Lower lobe of right lung (tissue), 2 donors: ENCODE results near the gene NCOA3. TPM values are rescaled to one million over a fixed set of nuclear protein-coding genes. Genes with fewer than 3 reads are reported as not detected.

ENCODE experiments used
- ATAC-seq, 2 donors: fragments of 200-7000 bp; cut with Tn5 transposase; one replicate each; pipeline ENCODE4 v1.9.1; 2020 to 2022; ENCODE audit warnings: mild to moderate bottlenecking in 2 of 2, moderate library complexity in 2 of 2
- DNase-seq: peaks from one replicate; pipeline ENCODE4 v3.0.0-alpha.2; 2020
- H3K27ac ChIP-seq: fragments of 200-600 bp; one replicate; pipeline ENCODE4 v1.8.0; 2022
- H3K27me3 ChIP-seq: fragments of 200-600 bp; one replicate; pipeline ENCODE4 v1.8.0; 2022; ENCODE audit warnings: low read depth
- H3K36me3 ChIP-seq: fragments of 200-600 bp; one replicate; pipeline ENCODE4 v1.8.0; 2022; ENCODE audit warnings: mild to moderate bottlenecking
- H3K4me1 ChIP-seq: fragments of 200-600 bp; one replicate; pipeline ENCODE4 v1.8.0; 2022
- H3K4me3 ChIP-seq: fragments of 200-600 bp; one replicate; pipeline ENCODE4 v1.8.0; 2022; ENCODE audit warnings: mild to moderate bottlenecking
- H3K9me3 ChIP-seq: fragments of 200-600 bp; one replicate; pipeline ENCODE4 v1.8.0; 2022
- CTCF ChIP-seq: fragments of 200-600 bp; IDR thresholded peaks from one replicate; pipeline ENCODE4 v1.8.0; 2022; ENCODE audit warnings: antibody characterized with exemption, mild to moderate bottlenecking
- intact Hi-C: fragments of 100-400 bp; cut with DNase I; formaldehyde crosslinking; loops from one replicate; pipeline ENCODE4 v1.11.0; 2022
- total RNA-seq: library from RNA; stranded (reverse); fragmentation: NEBNext Ultra II Directional; extraction: Animal tissue kit (Norgen Biotek cat#: 25700); gene quantifications from one replicate; pipeline ENCODE4 v1.2.1, GENCODE V29; 2021
- donor health status: DM: no; HTN: yes; CAD: no; lungs with severe emphysema.

NCOA3 gene
- total RNA-seq, 1 donor from 2014 or later: 42.1 TPM

GRCh38 chr20:47521059-47521808 lies 19.5 kb downstream of the NCOA3 start:
- peaks cover 13% of the 10 kb centered on the region for H3K36me3 ChIP-seq
- H3K4me3 ChIP-seq: no peak overlapping the region
- ATAC-seq (no peak), DNase-seq (no peak)
- intact Hi-C loops: no loop called here
- H3K27ac ChIP-seq: no peak overlapping the region
- peaks cover 7% of the 10 kb centered on the region for H3K4me1 ChIP-seq
- peaks cover 16% of the 10 kb centered on the region for H3K9me3 ChIP-seq
- no peaks in the 10 kb centered on the region for H3K27me3 ChIP-seq
- TF ChIP-seq CTCF: no peak

- Histone ChIP-seq H3K9me3 (peaks cover 22% of the 10 kb centered on the region), H3K27me3 (no peaks in the 10 kb centered on the region), H3K36me3 (peaks cover 9% of the 10 kb centered on the region), H3K4me1 (peaks cover 12% of the 10 kb centered on the region), H3K4me3 (no peak overlapping the region), H3K27ac (no peak overlapping the region)
- intact Hi-C loops: no loop called here
- no peak for DNase-seq
- no peak for TF ChIP-seq CTCF
- ATAC-seq: no peak
Observed at GRCh38 chr20:47524015-47524784, 22.5 kb downstream of the NCOA3 start.

GRCh38 chr20:47527004-47527800 lies 25.5 kb downstream of the NCOA3 start:
- no peak overlapping the region for H3K4me3 ChIP-seq
- no peak overlapping the region for H3K27ac ChIP-seq
- no peaks in the 10 kb centered on the region for H3K36me3 ChIP-seq
- TF ChIP-seq CTCF: no peak
- intact Hi-C loops: no loop called here
- H3K4me1 ChIP-seq: peaks cover 19% of the 10 kb centered on the region
- ATAC-seq (no peak), DNase-seq (no peak)
- peaks cover 6% of the 10 kb centered on the region for H3K9me3 ChIP-seq
- no peaks in the 10 kb centered on the region for H3K27me3 ChIP-seq

- Histone ChIP-seq H3K9me3 (peaks cover 6% of the 10 kb centered on the region), H3K4me3 (no peak overlapping the region), H3K36me3 (no peaks in the 10 kb centered on the region), H3K27ac (no peak overlapping the region), H3K27me3 (no peaks in the 10 kb centered on the region), H3K4me1 (peaks cover 12% of the 10 kb centered on the region)
- no peak for DNase-seq
- no peak for TF ChIP-seq CTCF
- intact Hi-C loops: no loop called here
- no peak for ATAC-seq
Observed at GRCh38 chr20:47529840-47530239, 28.2 kb downstream of the NCOA3 start.

GRCh38 chr20:47531458-47531857 lies 29.8 kb downstream of the NCOA3 start:
- peaks cover 12% of the 10 kb centered on the region for H3K4me1 ChIP-seq
- no peak for TF ChIP-seq CTCF
- intact Hi-C loops: no loop called here
- no peak overlapping the region for H3K27ac ChIP-seq
- no peaks in the 10 kb centered on the region for H3K36me3 ChIP-seq
- no peak overlapping the region for H3K4me3 ChIP-seq
- peaks cover 6% of the 10 kb centered on the region for H3K9me3 ChIP-seq
- no peak for DNase-seq
- peak; percentile 50 to 73 for ATAC-seq
- no peaks in the 10 kb centered on the region for H3K27me3 ChIP-seq
